Measurements from ENCODE around the gene SMTNL2.
"Not testable (repeated sequence)": the region's sequence is repeated elsewhere in the genome, so short reads cannot be mapped to it uniquely, and the experiment has no call there.

The SMTNL2 gene

GRCh38 chr17:4607261-4607741 lies 23.0 kb downstream of the SMTNL2 start:
- Mint-ChIP-seq H3K36me3 (ENCODE audit: low read depth) (no peaks in the 10 kb centered on the region), H3K4me3 (no peak overlapping the region), H3K27ac (no peak overlapping the region), H3K9me3 (no peaks in the 10 kb centered on the region), H3K27me3 (ENCODE audit: low read depth) (peaks cover 32% of the 10 kb centered on the region), H3K4me1 (ENCODE audit: low read depth) (peaks cover 1% of the 10 kb centered on the region)

GRCh38 chr17:4607773-4608187 lies 23.5 kb downstream of the SMTNL2 start:
- no peak overlapping the region for H3K4me3 Mint-ChIP-seq

GRCh38 chr17:4609761-4610160 lies 25.4 kb downstream of the SMTNL2 start:
- no peak overlapping the region for H3K4me3 Mint-ChIP-seq
- H3K36me3 Mint-ChIP-seq (ENCODE audit: low read depth): no peaks in the 10 kb centered on the region
- H3K27me3 Mint-ChIP-seq (ENCODE audit: low read depth): peaks cover 36% of the 10 kb centered on the region
- H3K27ac Mint-ChIP-seq: no peak overlapping the region
- H3K4me1 Mint-ChIP-seq (ENCODE audit: low read depth): peaks cover 1% of the 10 kb centered on the region
- no peaks in the 10 kb centered on the region for H3K9me3 Mint-ChIP-seq

More at GRCh38 chr17:4607773-4608187, 23.5 kb downstream of the SMTNL2 start:
- H3K27ac Mint-ChIP-seq: no peak overlapping the region
- H3K4me1 Mint-ChIP-seq (ENCODE audit: low read depth): peaks cover 1% of the 10 kb centered on the region
- no peaks in the 10 kb centered on the region for H3K9me3 Mint-ChIP-seq
- H3K36me3 Mint-ChIP-seq (ENCODE audit: low read depth): no peaks in the 10 kb centered on the region
- H3K27me3 Mint-ChIP-seq (ENCODE audit: low read depth): peaks cover 32% of the 10 kb centered on the region

GRCh38 chr17:4610162-4610561 lies 25.8 kb downstream of the SMTNL2 start:
- no peak overlapping the region for H3K4me3 Mint-ChIP-seq
- H3K27ac Mint-ChIP-seq: no peak overlapping the region
- H3K27me3 Mint-ChIP-seq (ENCODE audit: low read depth): peaks cover 36% of the 10 kb centered on the region
- no peaks in the 10 kb centered on the region for H3K9me3 Mint-ChIP-seq
- no peaks in the 10 kb centered on the region for H3K36me3 Mint-ChIP-seq (ENCODE audit: low read depth)
- H3K4me1 Mint-ChIP-seq (ENCODE audit: low read depth): peaks cover 1% of the 10 kb centered on the region

- Mint-ChIP-seq H3K9me3 (no peaks in the 10 kb centered on the region), H3K36me3 (ENCODE audit: low read depth) (no peaks in the 10 kb centered on the region), H3K27ac (no peak overlapping the region), H3K4me1 (ENCODE audit: low read depth) (peaks cover 1% of the 10 kb centered on the region), H3K27me3 (ENCODE audit: low read depth) (peaks cover 36% of the 10 kb centered on the region), H3K4me3 (no peak overlapping the region)
Observed at GRCh38 chr17:4610656-4611055, 26.3 kb downstream of the SMTNL2 start.

- H3K27me3 Mint-ChIP-seq (ENCODE audit: low read depth): peaks cover 4% of the 10 kb centered on the region
- no peaks in the 10 kb centered on the region for H3K4me1 Mint-ChIP-seq (ENCODE audit: low read depth)
- no peaks in the 10 kb centered on the region for H3K36me3 Mint-ChIP-seq (ENCODE audit: low read depth)
- H3K9me3 Mint-ChIP-seq: no peaks in the 10 kb centered on the region
- H3K27ac Mint-ChIP-seq: no peak overlapping the region
- H3K4me3 Mint-ChIP-seq: no peak overlapping the region
Observed at GRCh38 chr17:4616476-4616875, 32.1 kb downstream of the SMTNL2 start.

- Mint-ChIP-seq H3K36me3 (ENCODE audit: low read depth) (no peaks in the 10 kb centered on the region), H3K27me3 (ENCODE audit: low read depth) (peaks cover 4% of the 10 kb centered on the region), H3K4me3 (no peak overlapping the region), H3K9me3 (no peaks in the 10 kb centered on the region), H3K27ac (no peak overlapping the region), H3K4me1 (ENCODE audit: low read depth) (no peaks in the 10 kb centered on the region)
Observed at GRCh38 chr17:4617090-4617489, 32.8 kb downstream of the SMTNL2 start.

GRCh38 chr17:4617590-4618351 lies 33.4 kb downstream of the SMTNL2 start:
- Mint-ChIP-seq H3K9me3 (no peaks in the 10 kb centered on the region), H3K4me1 (ENCODE audit: low read depth) (no peaks in the 10 kb centered on the region), H3K27me3 (ENCODE audit: low read depth) (peaks cover 4% of the 10 kb centered on the region), H3K4me3 (no peak overlapping the region), H3K27ac (no peak overlapping the region), H3K36me3 (ENCODE audit: low read depth) (no peaks in the 10 kb centered on the region)

- Mint-ChIP-seq H3K27ac (no peak overlapping the region), H3K9me3 (no peaks in the 10 kb centered on the region), H3K4me1 (ENCODE audit: low read depth) (no peaks in the 10 kb centered on the region), H3K4me3 (no peak overlapping the region), H3K27me3 (ENCODE audit: low read depth) (peaks cover 22% of the 10 kb centered on the region), H3K36me3 (ENCODE audit: low read depth) (no peaks in the 10 kb centered on the region)
Observed at GRCh38 chr17:4620531-4621101, 36.3 kb downstream of the SMTNL2 start.

GRCh38 chr17:4622375-4622774 lies 38.0 kb downstream of the SMTNL2 start:
- no peak overlapping the region for H3K27ac Mint-ChIP-seq
- no peaks in the 10 kb centered on the region for H3K36me3 Mint-ChIP-seq (ENCODE audit: low read depth)
- H3K4me3 Mint-ChIP-seq: no peak overlapping the region
- H3K27me3 Mint-ChIP-seq (ENCODE audit: low read depth): peaks cover 32% of the 10 kb centered on the region
- H3K9me3 Mint-ChIP-seq: no peaks in the 10 kb centered on the region
- H3K4me1 Mint-ChIP-seq (ENCODE audit: low read depth): no peaks in the 10 kb centered on the region

- H3K27ac Mint-ChIP-seq: no peak overlapping the region
- no peaks in the 10 kb centered on the region for H3K9me3 Mint-ChIP-seq
- no peak overlapping the region for H3K4me3 Mint-ChIP-seq
- H3K4me1 Mint-ChIP-seq (ENCODE audit: low read depth): no peaks in the 10 kb centered on the region
- H3K27me3 Mint-ChIP-seq (ENCODE audit: low read depth): peaks cover 33% of the 10 kb centered on the region
- no peaks in the 10 kb centered on the region for H3K36me3 Mint-ChIP-seq (ENCODE audit: low read depth)
Observed at GRCh38 chr17:4623249-4623648, 38.9 kb downstream of the SMTNL2 start.

GRCh38 chr17:4624451-4624911 lies 40.2 kb downstream of the SMTNL2 start:
- not testable (repeated sequence) for H3K27ac Mint-ChIP-seq; H3K36me3 Mint-ChIP-seq (ENCODE audit: low read depth); H3K9me3 Mint-ChIP-seq; H3K4me3 Mint-ChIP-seq; H3K4me1 Mint-ChIP-seq (ENCODE audit: low read depth)
- peaks cover 33% of the 10 kb centered on the region for H3K27me3 Mint-ChIP-seq (ENCODE audit: low read depth)

GRCh38 chr17:4625181-4625617 lies 40.9 kb downstream of the SMTNL2 start:
- no peak overlapping the region for H3K27ac Mint-ChIP-seq
- no peak overlapping the region for H3K4me3 Mint-ChIP-seq
- no peaks in the 10 kb centered on the region for H3K36me3 Mint-ChIP-seq (ENCODE audit: low read depth)
- H3K27me3 Mint-ChIP-seq (ENCODE audit: low read depth): peaks cover 33% of the 10 kb centered on the region
- no peaks in the 10 kb centered on the region for H3K9me3 Mint-ChIP-seq
- no peaks in the 10 kb centered on the region for H3K4me1 Mint-ChIP-seq (ENCODE audit: low read depth)

GRCh38 chr17:4626734-4627256 lies 42.5 kb downstream of the SMTNL2 start:
- no peaks in the 10 kb centered on the region for H3K9me3 Mint-ChIP-seq
- no peak overlapping the region for H3K4me3 Mint-ChIP-seq
- peaks cover 33% of the 10 kb centered on the region for H3K27me3 Mint-ChIP-seq (ENCODE audit: low read depth)
- no peak overlapping the region for H3K27ac Mint-ChIP-seq
- no peaks in the 10 kb centered on the region for H3K36me3 Mint-ChIP-seq (ENCODE audit: low read depth)
- no peaks in the 10 kb centered on the region for H3K4me1 Mint-ChIP-seq (ENCODE audit: low read depth)

- H3K4me3 Mint-ChIP-seq: no peak overlapping the region
- peaks cover 4% of the 10 kb centered on the region for H3K9me3 Mint-ChIP-seq
- no peaks in the 10 kb centered on the region for H3K36me3 Mint-ChIP-seq (ENCODE audit: low read depth)
- H3K27ac Mint-ChIP-seq: no peak overlapping the region
- peaks cover 9% of the 10 kb centered on the region for H3K4me1 Mint-ChIP-seq (ENCODE audit: low read depth)
- H3K27me3 Mint-ChIP-seq (ENCODE audit: low read depth): peaks cover 33% of the 10 kb centered on the region
Observed at GRCh38 chr17:4631431-4631830, 47.1 kb downstream of the SMTNL2 start.

Measured in T-helper 1 cell treated with Interleukin-12 subunit alpha and Interleukin-12 subunit beta and Interleukin-4 antibody, amounts not matched to agents 30 μg/mL and 1 μg/mL, for 36 hours (primary cell).